ENCODE measurements around the gene TBC1D22B. TPM values are rescaled to one million over a fixed set of nuclear protein-coding genes. Genes with fewer than 3 reads are reported as not detected.
"Not testable (repeated sequence)": the region's sequence is repeated elsewhere in the genome, so short reads cannot be mapped to it uniquely, and the experiment has no call there.

Gene TBC1D22B
- total RNA-seq, 1 donor from 2014 or later, result 6.3 TPM

GRCh38 chr6:37338317-37338716 is 80.7 kb downstream of the TBC1D22B start:
- intact Hi-C loops (cut with DNase I); DNase-seq (ENCODE audit: missing footprints); ATAC-seq: not testable (repeated sequence)

GRCh38 chr6:37338745-37339255 is 81.2 kb downstream of the TBC1D22B start:
- no peak for DNase-seq (ENCODE audit: missing footprints)
- intact Hi-C loops (cut with DNase I), result no loop called here
- ATAC-seq, result no peak

- ATAC-seq, result no peak
- intact Hi-C loops (cut with DNase I), result no loop called here
Measured at GRCh38 chr6:37339741-37340638, 82.4 kb downstream of the TBC1D22B start.

GRCh38 chr6:37340639-37340943 is 83.0 kb downstream of the TBC1D22B start:
- intact Hi-C loops (cut with DNase I), result no loop called here
- ATAC-seq, result no peak
- DNase-seq (ENCODE audit: missing footprints), result no peak

More at GRCh38 chr6:37339741-37340638, 82.4 kb downstream of the TBC1D22B start:
- DNase-seq (ENCODE audit: missing footprints), result no peak

- ATAC-seq (no peak), DNase-seq (ENCODE audit: missing footprints) (no peak)
- intact Hi-C loops (cut with DNase I), result no loop called here
Measured at GRCh38 chr6:37343248-37343647, 85.7 kb downstream of the TBC1D22B start.

- ATAC-seq, result no peak
- intact Hi-C loops (cut with DNase I), result no loop called here
Measured at GRCh38 chr6:37344308-37344707, 86.7 kb downstream of the TBC1D22B start.

GRCh38 chr6:37345804-37346203 is 88.2 kb downstream of the TBC1D22B start:
- DNase-seq (ENCODE audit: missing footprints); ATAC-seq; intact Hi-C loops (cut with DNase I): not testable (repeated sequence)

More at GRCh38 chr6:37344308-37344707, 86.7 kb downstream of the TBC1D22B start:
- no peak for DNase-seq (ENCODE audit: missing footprints)

- intact Hi-C loops (cut with DNase I), result no loop called here
- no peak for DNase-seq (ENCODE audit: missing footprints)
- no peak for ATAC-seq
Measured at GRCh38 chr6:37347177-37347576, 89.6 kb downstream of the TBC1D22B start.

- no peak for ATAC-seq
Measured at GRCh38 chr6:37347670-37348111, 90.1 kb downstream of the TBC1D22B start.

GRCh38 chr6:37351027-37351426 is 93.5 kb downstream of the TBC1D22B start:
- DNase-seq (ENCODE audit: missing footprints), result no peak
- intact Hi-C loops (cut with DNase I), result no loop called here

More at GRCh38 chr6:37347670-37348111, 90.1 kb downstream of the TBC1D22B start:
- DNase-seq (ENCODE audit: missing footprints), result no peak
- intact Hi-C loops (cut with DNase I), result no loop called here

GRCh38 chr6:37352384-37352783 is 94.8 kb downstream of the TBC1D22B start:
- intact Hi-C loops (cut with DNase I), result no loop called here
- ATAC-seq (no peak), DNase-seq (ENCODE audit: missing footprints) (no peak)

More at GRCh38 chr6:37351027-37351426, 93.5 kb downstream of the TBC1D22B start:
- no peak for ATAC-seq

- DNase-seq (ENCODE audit: missing footprints) (peak; percentile 97), ATAC-seq (peak; percentile 98)
- intact Hi-C loops (cut with DNase I), result no loop called here
Measured at GRCh38 chr6:37353761-37354525, 96.4 kb downstream of the TBC1D22B start, which contains the start of gene RNF8. Gene RNF8, plus strand, starts transcription at chr6:37353983. Its CDS starts 182 bp downstream, at chr6:37354165.

- intact Hi-C loops (cut with DNase I), result no loop called here
- ATAC-seq (peak; percentile 35), DNase-seq (ENCODE audit: missing footprints) (peak; percentile 65)
Measured at GRCh38 chr6:37354526-37355384, 97.2 kb downstream of the TBC1D22B start.

- ATAC-seq, result no peak
- no peak for DNase-seq (ENCODE audit: missing footprints)
- intact Hi-C loops (cut with DNase I), result no loop called here
Measured at GRCh38 chr6:37357288-37357687, 99.7 kb downstream of the TBC1D22B start.

- no peak for DNase-seq (ENCODE audit: missing footprints)
- intact Hi-C loops (cut with DNase I), result no loop called here
- no peak for ATAC-seq
Measured at GRCh38 chr6:37357860-37358259, 100.3 kb downstream of the TBC1D22B start.

GRCh38 chr6:37359039-37359438 is 101.5 kb downstream of the TBC1D22B start:
- intact Hi-C loops (cut with DNase I), result no loop called here
- ATAC-seq, result no peak
- DNase-seq (ENCODE audit: missing footprints), result no peak

GRCh38 chr6:37362101-37362828 is 104.7 kb downstream of the TBC1D22B start:
- ATAC-seq (no peak), DNase-seq (ENCODE audit: missing footprints) (peak; percentile 58)
- intact Hi-C loops (cut with DNase I), result no loop called here

GRCh38 chr6:37365791-37366190 is 108.2 kb downstream of the TBC1D22B start:
- DNase-seq (ENCODE audit: missing footprints) (no peak), ATAC-seq (peak; percentile 42)
- intact Hi-C loops (cut with DNase I), result no loop called here
